ENCODE measurements around the gene OR8G5. TPM values are rescaled to one million over a fixed set of nuclear protein-coding genes. Genes with fewer than 3 reads are reported as not detected.

Gene OR8G5
- total and polyA plus RNA-seq, 2 donors (not counting 1 experiment from before 2014, with no cell fraction given) = not detected

DNA sequence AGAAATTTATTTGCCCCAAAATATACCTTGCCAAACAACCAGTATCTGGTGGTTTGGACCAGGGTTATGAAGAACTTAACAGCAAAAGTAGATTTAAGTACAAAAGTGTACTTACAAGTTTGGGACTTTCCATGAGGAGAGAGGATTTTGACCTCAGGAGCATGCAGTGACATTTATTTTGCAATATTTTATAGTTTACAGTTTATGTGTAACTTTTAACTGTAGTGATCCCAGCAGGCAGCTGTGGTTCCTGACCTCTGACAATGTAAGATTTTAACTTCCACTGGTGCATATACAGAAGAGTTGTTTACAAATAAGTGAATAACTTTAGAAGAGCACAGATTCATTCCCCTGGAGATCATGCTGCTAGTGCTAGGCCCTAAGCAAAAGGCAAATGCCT lies 50.9 kb downstream of the OR8G5 start:
- no peaks in the 10 kb centered on the region for H3K4me1 Mint-ChIP-seq
- no peaks in the 10 kb centered on the region for H3K4me1 ChIP-seq (ENCODE audit: control insufficient read depth in 2 of 2, insufficient read depth in 2 of 2, low read length in 2 of 2)
- H3K9me3 ChIP-seq (ENCODE audit: control extremely low read depth in 1 of 3, control insufficient read depth in 2 of 3, insufficient read depth in 1 of 3, low read length in 2 of 3) = no peaks in the 10 kb centered on the region
- H3K36me3 ChIP-seq (replicated peaks in 1 of 2; ENCODE audit: control extremely low read depth in 1 of 2, control insufficient read depth in 1 of 2, extremely low read depth in 1 of 2, insufficient read depth in 2 of 2, low read length in 1 of 2) = no peaks in the 10 kb centered on the region
- no peaks in the 10 kb centered on the region for H3K79me2 ChIP-seq (ENCODE audit: control insufficient read depth, insufficient read depth, low read length)
- intact Hi-C loops (cut with micrococcal nuclease) = no loop called here
- H3K4me3 ChIP-seq (ENCODE audit: control extremely low read depth in 1 of 5, extremely low read depth in 1 of 5, insufficient read depth in 1 of 5, low read depth in 2 of 5, low read length in 4 of 5) = no peak overlapping the region
- peaks cover 22% of the 10 kb centered on the region for H3K27me3 Mint-ChIP-seq
- no peak overlapping the region for H3K4me3 Mint-ChIP-seq
- H3K27ac ChIP-seq (ENCODE audit: low read length in 2 of 2) = no peak overlapping the region
- no peak for DNase-seq
- H3K27ac Mint-ChIP-seq = no peak overlapping the region
- no peaks in the 10 kb centered on the region for H3K9me3 Mint-ChIP-seq (ENCODE audit: insufficient read depth)
- ChIA-PET CTCF (no interaction called here), POLR2A (no interaction called here)
- no peaks in the 10 kb centered on the region for H4K20me1 ChIP-seq (ENCODE audit: control insufficient read depth, insufficient read depth, low read length, poor library complexity, severe bottlenecking)
- ATAC-seq (ENCODE audit: low read depth) = no peak
- peaks cover 0 to 11% (median 2%) of the 10 kb centered on the region in 4 experiments for H3K27me3 ChIP-seq (replicated peaks in 1 of 4; ENCODE audit: control extremely low read depth in 1 of 4, control insufficient read depth in 3 of 4, insufficient read depth in 4 of 4, low read length in 3 of 4)
- TF ChIP-seq, protein P1, sequence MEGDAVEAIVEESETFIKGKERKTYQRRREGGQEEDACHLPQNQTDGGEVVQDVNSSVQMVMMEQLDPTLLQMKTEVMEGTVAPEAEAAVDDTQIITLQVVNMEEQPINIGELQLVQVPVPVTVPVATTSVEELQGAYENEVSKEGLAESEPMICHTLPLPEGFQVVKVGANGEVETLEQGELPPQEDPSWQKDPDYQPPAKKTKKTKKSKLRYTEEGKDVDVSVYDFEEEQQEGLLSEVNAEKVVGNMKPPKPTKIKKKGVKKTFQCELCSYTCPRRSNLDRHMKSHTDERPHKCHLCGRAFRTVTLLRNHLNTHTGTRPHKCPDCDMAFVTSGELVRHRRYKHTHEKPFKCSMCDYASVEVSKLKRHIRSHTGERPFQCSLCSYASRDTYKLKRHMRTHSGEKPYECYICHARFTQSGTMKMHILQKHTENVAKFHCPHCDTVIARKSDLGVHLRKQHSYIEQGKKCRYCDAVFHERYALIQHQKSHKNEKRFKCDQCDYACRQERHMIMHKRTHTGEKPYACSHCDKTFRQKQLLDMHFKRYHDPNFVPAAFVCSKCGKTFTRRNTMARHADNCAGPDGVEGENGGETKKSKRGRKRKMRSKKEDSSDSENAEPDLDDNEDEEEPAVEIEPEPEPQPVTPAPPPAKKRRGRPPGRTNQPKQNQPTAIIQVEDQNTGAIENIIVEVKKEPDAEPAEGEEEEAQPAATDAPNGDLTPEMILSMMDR (IDR thresholded peaks at IDR 0.05) = no peak
- TF ChIP-seq EZH2 (IDR thresholded peaks at IDR 0.05; ENCODE audit: borderline replicate concordance, insufficient read depth, low read depth, low read length, poor library complexity, severe bottlenecking) = no peak
- no peak overlapping the region for H2AFZ ChIP-seq (ENCODE audit: insufficient read depth, low read depth, low read length, poor library complexity, severe bottlenecking)
- H3K4me2 ChIP-seq (replicated peaks; ENCODE audit: low read depth, low read length, poor library complexity, severe bottlenecking) = no peak overlapping the region
- H3K9ac ChIP-seq (ENCODE audit: low read length) = no peak overlapping the region

DNA sequence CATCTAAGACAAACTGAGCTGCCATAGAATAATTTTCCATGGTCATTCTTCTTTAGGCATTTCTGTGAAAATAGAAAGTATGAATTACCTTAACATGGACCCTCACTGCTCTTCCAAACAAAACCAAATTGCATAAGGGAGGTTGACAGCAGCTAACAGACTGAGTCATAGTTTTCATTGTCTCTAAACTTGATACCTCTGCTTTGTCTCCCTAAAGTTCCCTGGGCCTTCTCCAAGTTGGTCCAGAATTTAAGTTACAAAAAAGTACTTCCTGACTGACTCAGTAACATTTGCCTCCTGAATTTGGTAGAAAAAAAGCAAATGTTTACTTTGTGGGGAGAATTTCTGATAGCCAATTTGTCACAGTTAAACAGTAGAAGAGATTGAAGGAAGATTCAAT lies 54.5 kb downstream of the OR8G5 start:
- Histone ChIP-seq H3K27ac (ENCODE audit: low read length in 2 of 2) (no peak overlapping the region), H3K27me3 (replicated peaks in 1 of 4; ENCODE audit: control extremely low read depth in 1 of 4, control insufficient read depth in 3 of 4, insufficient read depth in 4 of 4, low read length in 3 of 4) (peaks cover 0 to 11% (median 2%) of the 10 kb centered on the region in 4 experiments), H2AFZ (ENCODE audit: insufficient read depth, low read depth, low read length, poor library complexity, severe bottlenecking) (no peak overlapping the region), H3K79me2 (ENCODE audit: control insufficient read depth, insufficient read depth, low read length) (no peaks in the 10 kb centered on the region), H3K36me3 (replicated peaks in 1 of 2; ENCODE audit: control extremely low read depth in 1 of 2, control insufficient read depth in 1 of 2, extremely low read depth in 1 of 2, insufficient read depth in 2 of 2, low read length in 1 of 2) (no peaks in the 10 kb centered on the region), H4K20me1 (ENCODE audit: control insufficient read depth, insufficient read depth, low read length, poor library complexity, severe bottlenecking) (no peaks in the 10 kb centered on the region), H3K9ac (ENCODE audit: low read length) (no peak overlapping the region), H3K4me1 (ENCODE audit: control insufficient read depth in 2 of 2, insufficient read depth in 2 of 2, low read length in 2 of 2) (no peaks in the 10 kb centered on the region), H3K9me3 (ENCODE audit: control extremely low read depth in 1 of 3, control insufficient read depth in 2 of 3, insufficient read depth in 1 of 3, low read length in 2 of 3) (no peaks in the 10 kb centered on the region), H3K4me3 (ENCODE audit: control extremely low read depth in 1 of 5, extremely low read depth in 1 of 5, insufficient read depth in 1 of 5, low read depth in 2 of 5, low read length in 4 of 5) (no peak overlapping the region), H3K4me2 (replicated peaks; ENCODE audit: low read depth, low read length, poor library complexity, severe bottlenecking) (no peak overlapping the region)
- Mint-ChIP-seq H3K27me3 (peaks cover 18% of the 10 kb centered on the region), H3K4me1 (no peaks in the 10 kb centered on the region), H3K4me3 (no peak overlapping the region), H3K9me3 (ENCODE audit: insufficient read depth) (no peaks in the 10 kb centered on the region), H3K27ac (no peak overlapping the region)
- CTCF ChIA-PET = interaction anchor here (1.0 kb wide), 1 partner anchor 24 kb away, joined by 3 read pairs; no protein-coding TSS in a partner anchor
- TF ChIP-seq EZH2 (IDR thresholded peaks at IDR 0.05; ENCODE audit: borderline replicate concordance, insufficient read depth, low read depth, low read length, poor library complexity, severe bottlenecking) = no peak
- TF ChIP-seq, protein P1 (IDR thresholded peaks at IDR 0.05) = no peak
- DNase-seq (no peak), ATAC-seq (ENCODE audit: low read depth) (no peak)
- POLR2A ChIA-PET = no interaction called here
- intact Hi-C loops (cut with micrococcal nuclease) = no loop called here

All from B cell (primary cell).